Stimulated activated naive CD4-positive, alpha-beta T cell treated with Interleukin-2 at 50 U/mL for 16 hours (primary cell): Measurements from ENCODE around the gene NPFF.
"Not testable (repeated sequence)": the region's sequence is repeated elsewhere in the genome, so short reads cannot be mapped to it uniquely, and the experiment has no call there.

Source experiments
- DNase-seq: peaks from one replicate; lab custom pipeline; 2025; lab: John Stamatoyannopoulos, UW

The NPFF gene

DNA sequence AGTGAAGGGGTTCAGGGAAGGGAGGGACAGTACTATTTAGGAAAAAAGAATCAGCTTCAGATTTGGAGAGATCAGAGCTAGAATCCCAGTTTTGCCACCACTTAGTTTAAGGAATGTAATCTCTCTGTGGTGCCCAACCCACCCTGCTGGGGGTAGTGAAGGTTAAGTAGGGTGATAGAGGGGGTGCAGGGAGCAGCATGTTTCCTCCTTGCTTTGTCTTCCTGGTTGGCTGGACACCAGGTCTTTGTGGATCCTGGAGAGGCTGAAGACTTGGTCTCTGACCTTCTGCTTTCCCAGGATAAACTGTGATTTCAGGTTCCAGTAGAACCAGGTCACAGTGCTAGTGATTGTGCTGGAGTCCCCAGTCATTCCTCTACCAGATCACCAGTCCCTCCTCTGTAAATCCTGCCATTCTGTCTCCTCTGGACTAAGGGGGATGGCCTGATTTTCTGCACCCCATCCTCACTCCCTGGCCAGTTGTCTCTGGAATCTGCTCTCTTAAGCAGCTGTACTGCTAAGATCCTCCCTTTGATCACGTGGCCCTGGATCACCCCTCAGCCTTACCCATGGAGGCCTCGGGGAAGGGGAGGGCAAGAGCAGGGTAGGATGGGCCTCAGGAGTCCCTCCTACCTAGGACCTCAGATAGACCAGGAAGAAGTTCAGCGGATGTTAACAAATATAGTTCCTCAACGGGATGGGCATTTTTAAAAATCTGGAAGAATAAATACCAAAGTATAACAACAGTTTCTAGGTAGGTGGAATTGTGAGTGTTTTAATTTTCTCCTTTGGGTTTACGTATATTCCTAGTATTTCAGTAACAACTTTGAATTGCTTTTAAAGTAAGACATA is 11.2 kb downstream of the NPFF start:
- DNase-seq: no peak

DNA sequence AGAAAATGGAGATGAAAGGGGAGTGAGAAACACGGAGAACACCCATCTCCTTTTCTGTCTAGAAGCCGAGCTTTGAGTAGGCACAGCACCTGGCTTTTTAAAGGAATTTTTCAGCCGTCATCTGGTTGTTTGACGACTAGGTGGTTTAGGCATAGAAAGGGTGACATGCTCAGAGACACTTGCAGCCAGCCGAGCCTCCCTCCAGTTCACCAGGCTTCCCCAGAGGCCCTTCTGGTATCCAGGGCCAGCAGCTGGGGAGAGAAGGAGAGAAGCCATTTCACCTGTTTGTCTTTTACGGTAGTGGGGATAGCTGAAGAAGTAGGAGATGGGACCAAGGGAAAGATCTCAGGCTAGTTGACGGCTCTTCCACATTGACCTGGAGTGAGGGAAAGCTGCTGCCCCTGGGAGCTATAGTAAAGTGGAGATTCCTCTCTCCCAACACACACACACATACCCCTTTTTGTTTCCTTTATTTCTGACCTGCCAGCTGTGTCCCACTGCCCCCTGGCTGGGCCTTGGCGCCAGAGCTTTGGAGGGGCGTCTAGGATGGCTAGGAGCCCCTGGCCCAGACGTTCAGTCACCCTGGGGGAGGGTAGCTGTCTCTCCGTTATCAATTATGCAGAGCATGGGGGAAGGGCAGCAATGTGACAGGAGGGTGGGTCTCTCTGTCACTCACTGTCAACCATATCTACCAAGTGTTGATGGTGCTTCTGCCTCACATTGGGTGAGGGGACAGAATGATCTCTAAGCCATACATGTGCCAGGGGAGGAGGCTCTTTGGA is 13.5 kb downstream of the NPFF start:
- DNase-seq: no peak

DNA sequence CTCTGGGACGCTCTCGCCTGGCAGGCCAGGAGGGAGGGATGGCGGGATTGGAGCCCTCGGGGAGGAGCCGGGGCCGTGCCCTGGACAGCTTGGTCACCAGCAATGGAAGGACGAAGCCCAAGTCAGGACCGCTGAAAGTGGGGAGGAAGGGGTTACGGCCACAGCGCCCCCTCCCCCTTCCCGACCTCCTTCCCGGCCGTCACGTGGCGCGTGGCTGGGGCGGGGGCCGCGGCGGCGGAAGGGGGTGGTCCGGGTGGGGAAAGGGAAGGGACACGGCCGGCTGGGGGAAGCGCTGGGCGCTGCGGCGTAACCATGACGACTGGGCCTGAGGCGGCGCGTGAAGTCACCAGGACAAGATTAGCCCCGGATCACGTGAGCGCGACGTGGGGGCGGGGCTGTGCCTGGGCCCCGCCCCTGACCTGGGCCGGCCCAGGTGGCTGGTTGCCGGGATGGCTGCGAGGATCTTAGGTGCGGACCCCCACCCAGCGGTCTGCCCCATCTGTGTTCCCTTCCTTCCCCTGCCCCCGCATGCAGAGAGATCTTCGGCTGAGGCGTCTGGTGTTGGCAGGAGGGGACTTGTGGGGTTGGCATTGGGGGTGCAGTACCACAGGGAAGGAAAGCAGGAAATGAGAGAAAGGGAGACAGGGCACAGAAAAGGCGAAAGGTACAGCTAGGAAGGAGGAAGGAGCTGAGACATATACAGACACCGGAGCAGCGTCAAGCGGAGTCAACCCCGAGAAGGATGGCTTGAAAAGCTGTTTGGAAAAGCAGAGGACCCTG is 14.3 kb downstream of the NPFF start:
- peak; percentile 82 for DNase-seq

DNA sequence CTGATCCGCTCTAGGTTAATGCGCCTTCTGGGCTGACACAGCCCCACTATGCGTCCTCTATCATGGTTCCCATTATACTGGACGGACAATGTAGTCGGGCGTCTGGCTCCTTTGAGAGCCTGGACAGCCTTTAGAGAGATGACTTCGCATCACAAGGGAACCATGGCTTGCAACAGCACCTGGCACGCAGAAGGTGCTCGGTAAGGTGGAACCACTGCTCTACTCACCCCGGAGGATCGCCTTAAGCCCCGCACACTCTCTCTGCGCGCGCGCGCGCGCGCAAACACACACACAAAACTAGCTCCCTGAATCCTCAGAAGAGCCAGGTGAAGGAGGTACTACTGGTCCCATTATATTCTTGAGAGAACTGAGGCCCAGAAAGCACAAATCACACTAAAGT is 15.1 kb downstream of the NPFF start:
- no peak for DNase-seq

DNA sequence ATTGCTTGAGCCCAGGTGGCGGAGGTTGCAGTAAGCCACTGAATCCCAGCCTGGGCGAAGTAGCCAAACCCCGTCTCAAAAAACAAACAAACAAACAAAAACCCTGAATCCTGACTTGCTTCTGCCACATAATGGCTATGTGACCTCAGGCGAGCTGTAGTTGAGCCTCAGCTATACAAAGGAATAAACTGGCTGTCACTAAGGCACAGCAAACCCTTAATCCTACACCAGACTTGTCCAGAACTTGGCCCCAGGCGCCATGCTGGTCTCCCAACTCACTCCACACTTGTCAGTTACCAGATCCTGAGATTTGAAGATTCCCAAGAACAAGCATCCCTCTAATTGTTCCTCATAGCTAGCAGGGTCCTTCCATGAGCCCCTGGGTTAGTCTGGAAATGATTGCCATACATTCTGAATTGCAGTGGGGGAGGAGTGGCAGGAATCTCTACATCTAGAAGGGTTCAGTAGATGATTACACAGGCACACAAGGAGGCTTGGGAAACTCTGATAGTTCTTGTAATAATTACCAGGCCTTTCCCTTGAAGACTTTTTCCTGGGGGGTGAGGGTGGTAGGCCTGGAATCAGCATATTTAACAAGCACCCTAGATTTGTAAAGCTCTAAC is 17.9 kb downstream of the NPFF start:
- no peak for DNase-seq

DNA sequence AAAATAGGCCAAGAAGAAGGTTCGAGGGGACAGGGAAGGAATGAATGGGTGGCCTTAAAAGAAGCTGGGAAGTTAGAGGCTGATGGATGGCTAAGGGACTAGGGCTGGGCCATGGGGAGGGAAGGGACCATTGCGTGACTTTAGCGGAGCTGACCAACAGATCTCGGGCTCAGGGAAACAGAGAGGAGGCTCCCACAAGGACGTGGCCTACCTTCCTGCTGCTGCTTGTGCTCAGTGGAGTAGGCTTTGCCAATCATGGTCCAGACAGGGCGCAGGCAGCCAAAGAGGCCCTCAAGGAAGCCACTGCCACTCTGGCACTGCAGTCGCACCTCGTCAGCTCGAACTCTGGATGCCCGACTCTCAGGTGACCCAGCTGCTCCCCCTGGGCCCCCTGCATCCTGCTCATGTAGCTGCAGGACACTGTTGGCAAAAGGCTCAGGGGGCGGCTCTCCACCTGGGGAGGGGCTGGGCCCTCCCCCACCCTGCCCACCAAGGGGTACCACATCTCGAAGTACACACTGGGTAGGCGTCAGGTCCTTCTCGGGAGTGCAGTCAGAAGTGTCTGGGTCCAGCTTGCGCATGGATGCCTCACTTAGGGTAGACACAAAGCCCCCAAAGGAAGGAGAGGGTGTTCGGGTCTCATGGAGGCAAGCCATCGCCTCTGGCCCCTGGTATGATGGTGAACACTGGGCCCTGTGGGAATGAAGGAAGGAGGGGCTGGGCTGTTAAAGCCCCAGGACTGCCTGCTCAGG is 20.4 kb downstream of the NPFF start:
- no peak for DNase-seq

DNA sequence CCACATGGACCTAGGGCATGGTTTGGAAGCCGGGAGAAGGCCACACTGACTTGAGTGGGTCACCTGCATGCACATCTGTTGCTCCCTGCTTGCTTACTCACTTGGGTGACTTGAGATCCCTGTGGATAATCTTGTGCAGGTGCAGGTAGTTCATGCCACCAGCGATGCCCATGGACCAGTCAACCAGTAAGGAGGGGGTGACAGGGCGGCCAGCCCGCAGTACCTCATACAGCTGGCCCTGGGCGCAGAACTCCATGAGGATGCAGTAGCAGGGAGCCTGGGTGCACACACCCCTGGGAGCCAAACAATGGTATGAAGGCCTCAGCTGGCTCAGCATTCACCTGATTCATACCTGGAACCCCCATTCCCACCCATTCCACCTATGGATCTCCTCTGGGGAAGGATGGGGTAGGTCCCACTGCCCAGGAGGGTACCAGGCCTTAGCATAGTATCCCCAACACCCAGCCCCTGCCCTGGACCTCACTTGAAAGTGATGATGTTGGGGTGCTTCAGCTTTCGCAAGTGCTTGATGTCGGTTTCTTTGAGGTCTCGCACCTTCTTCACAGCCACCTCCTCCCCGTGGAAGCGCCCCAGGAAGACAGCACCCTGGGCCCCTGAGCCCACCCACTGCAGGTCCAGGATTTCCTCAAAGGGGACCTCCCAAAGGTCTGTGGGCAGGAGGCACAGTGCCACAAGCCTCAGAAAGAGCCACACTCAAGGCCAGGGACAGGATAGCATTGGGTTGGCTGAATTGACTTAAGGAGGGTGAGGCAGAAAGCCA is 21.1 kb downstream of the NPFF start:
- no peak for DNase-seq

DNA sequence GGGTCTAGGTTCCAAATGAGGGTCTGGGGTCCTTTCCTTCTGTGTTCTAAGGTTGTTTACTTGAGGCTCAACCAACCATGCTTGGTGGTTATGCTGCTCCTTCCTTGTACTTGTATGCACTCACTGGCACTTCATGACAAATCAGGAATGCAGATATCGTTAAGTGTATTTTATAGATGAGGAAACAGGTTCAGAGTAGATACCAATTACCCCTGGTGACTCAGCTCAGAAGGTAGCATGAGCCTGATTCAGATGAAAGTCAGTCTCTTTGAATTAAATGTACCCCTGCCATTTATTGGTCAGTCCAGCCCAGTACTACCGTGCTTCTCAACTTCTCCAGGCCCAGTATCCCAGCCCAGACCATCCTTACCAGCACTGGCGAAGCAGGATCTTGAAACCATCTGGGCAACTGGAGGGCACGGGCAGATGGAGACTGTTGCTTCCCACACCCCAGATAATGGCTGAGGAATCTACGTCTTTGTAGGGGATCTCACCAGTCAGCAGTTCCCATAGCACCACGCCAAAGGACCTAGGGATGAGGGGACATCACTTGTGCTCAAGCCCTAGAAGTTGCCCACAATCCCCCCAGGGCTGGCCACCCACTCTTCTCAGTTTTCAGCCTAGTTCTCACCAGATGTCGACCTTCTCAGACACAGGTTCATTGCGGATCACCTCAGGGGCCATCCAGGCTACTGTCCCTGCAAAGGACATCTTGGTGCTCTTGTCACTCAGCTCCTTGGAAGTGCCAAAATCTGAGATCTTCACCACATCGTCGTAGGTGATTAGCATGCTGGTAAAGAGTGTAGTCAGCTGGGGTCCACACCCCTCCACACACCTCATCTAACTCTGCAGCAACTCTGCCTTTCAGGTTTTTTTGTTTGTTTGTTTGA is 22.4 kb downstream of the NPFF start:
- no peak for DNase-seq

DNA sequence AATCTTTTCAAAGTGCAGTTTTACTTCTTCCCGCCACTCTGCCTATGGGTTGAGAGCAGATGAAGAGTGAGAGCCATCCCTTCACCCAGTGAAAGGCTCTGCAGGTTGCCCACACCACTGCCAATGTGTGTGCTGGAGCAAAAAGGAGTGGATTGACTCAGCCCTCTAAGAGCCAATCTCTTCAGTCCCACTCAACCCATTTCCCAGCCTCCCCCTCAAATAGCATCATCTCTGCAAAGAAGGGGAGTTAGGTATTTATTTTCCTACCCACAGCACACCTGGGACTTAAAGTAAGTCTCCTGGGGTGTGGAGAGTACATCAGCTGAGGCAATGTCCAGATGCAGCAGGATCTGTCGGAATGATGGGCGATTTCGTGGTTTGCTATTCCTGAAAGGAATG is 23.3 kb downstream of the NPFF start:
- no peak for DNase-seq

DNA sequence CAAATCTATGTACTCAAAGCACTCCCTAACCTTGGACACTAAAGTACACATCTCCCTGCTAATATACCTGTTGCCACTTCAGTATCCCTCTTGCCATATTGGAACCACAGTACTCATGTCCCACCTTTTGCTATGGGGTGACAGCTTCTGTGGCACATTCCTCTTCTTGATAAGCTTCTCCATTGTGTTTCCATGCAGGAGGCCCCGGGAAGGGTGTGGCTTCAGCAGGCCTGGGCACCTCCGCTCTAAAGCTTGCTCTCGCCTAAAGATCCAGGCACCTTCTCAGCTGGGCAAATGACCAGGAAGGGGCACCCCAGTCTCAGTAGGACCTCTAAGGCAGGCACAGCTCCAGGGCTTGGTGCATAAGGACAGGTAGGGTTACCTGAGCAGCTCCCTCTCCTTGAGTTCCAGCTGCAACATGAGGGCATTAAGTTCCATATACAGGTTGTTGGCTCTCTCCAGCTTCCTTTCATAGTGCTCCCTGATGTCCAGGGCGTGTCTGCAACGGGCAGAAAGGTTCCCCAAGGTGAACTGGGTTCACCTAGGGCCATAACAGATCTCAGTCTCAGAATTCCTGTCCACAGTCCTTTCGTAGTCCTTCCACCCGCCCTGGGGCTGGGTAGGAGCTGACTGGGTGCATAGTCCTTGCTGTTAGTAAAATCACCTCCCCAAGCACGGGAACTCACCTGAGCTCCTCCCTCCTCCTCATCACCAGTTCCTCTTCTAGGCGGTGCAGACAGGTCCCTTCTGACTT is 23.9 kb downstream of the NPFF start:
- no peak for DNase-seq

DNA sequence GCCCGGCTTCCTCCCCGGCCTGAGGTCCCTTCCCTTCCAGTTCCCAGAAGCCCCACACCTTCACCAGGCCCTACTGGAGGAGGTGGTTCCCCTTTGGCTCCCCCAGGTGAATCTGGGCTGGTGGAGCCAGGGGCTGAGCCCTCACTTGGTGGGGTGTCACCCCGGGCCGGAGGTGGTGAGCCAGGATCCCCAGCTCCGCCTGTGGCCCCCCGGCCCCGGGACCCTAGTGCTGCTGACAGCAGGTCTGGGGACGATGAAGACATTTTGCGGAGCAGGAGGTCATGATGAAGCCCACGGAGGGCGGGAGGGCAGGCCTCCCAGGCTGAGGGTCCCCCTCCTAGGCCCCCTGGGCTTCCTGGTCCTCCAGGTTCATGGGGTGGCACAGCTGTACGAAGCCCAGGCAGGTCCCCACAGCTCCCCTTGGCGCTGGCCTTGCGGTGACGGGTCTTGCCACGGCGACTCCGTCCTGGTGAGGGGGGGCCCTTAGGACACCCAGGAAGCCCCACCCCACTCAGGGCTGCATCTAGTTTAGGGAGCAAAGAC is 24.6 kb downstream of the NPFF start:
- no peak for DNase-seq

DNA sequence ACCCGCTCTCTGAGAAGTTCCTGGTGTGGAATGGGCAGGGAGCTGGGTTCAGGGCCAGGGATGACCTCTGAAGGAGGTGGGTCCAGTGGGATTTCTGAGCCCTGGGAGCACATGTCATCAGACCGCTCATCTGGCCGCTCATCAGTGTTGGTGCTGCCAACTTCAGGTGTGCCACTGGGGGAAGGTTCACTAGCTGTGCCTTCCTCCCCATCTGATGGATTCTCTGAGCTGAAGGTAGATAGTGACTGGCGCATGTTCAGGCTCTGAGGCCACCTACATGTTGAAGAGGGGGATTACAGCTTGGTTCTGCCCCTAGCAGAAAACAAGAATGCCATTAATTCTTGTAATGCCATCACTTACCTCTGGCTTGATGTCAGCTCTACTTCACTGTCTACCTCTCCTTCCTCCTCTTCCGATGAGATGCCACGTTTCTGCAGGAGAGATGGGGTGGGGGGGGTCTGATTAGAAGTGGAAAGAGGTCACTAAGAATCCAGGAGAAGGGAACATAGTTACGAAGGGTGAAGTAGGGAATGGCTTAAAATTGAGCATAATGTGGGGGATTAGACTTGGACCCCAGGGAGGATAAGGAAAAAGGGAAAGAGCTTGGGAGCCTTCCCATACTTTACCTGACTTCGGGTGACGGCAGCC is 25.2 kb downstream of the NPFF start:
- DNase-seq: no peak

DNA sequence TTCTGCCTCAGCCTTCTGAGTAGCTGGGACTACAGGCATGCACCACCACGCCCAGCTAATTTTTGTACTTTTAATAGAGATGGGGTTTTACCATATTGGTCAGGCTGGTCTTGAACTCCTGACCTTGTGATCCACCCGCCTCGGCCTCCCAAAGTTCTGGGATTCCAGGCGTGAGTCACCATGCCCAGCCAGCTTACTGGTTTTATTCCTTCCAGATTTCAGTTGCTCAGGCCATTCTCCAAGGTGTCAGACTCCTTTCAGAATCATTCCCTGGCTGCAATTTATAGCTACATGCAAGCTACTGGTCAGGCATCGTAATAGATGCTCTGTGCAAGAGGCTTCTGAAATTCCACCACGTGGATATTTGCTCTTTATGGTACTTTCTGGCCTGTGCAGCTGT is 25.8 kb downstream of the NPFF start:
- not testable (repeated sequence) for DNase-seq

DNA sequence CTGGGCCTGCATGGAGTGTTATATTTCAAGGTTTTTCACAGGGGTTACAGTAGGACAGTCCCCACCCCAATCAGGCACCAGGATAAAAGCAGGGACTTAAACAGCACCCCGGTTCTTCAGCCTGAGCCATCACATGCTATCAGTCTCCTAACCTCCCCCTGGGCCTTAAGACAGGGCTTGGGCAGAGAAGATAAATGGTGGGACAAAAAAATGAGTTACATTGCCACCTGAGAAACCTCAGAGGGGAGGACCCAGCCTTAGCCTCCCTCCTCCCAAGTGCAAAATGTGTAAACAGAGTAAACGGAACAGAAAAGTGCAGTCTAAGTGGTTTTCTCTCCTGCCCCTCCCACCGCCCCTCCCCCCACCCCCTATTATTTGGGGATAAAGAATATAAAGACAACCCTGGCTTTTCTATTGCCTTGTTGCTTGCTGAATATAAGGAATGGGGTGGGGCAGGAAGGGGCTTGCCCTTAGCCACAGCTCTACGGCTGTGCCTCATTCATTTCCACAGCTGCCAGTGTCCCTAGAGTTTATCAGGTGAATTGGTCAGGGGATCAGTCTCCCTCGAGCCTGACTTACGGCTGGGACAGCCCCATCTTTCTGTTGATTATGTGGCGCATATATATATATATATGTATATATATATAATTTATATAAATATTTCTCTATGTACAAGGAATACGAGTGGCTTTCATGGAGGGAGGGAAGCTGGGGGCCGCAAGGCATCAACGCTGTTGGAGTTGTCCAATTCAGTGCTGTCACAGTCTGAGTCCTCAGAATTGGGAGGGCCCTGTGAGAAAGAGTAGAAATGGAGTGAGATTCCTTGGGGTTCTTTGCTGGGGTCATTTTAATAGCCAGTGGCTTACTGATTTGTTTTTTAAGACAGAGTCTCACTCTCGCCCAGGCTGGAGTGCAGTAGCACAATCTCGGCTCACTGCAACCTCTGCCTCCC is 26.5 kb downstream of the NPFF start:
- DNase-seq: no peak

DNA sequence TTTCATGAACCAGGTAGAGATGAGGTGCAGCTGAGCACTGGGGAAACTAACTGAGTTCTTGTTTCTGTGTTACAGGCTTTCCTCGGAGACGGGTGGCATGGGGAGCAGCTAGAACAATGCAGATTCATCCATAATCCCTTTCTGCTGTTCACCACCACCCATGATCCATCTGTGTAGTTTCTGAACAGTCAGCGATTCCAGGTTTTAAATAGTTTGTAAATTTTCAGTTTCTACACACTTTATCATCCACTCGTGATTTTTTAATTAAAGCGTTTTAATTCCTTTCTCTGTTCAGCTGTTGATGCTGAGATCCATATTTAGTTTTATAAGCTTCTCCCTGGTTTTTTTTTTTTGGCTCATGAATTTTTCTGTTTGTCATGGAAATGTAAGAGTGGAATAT is 28.0 kb downstream of the NPFF start:
- DNase-seq: no peak

DNA sequence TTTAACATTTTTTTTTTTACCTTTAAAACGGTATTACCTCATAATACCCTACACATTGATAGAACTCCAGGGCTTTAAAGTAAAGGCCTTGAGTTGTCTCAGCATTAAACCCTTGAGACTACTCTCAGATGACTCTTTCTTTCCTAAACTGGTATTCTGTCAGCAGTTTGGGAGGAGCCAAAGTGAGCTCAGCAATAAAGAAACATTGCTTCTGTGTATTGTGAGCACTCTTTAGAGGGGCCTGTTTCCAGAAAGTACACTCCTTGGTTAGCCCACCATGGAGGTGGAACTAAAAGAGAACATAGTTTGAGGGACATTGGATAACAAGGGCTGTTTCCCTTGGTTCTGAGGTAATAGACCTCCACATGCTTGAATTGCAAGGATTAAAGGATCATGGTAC is 28.4 kb downstream of the NPFF start:
- no peak for DNase-seq

DNA sequence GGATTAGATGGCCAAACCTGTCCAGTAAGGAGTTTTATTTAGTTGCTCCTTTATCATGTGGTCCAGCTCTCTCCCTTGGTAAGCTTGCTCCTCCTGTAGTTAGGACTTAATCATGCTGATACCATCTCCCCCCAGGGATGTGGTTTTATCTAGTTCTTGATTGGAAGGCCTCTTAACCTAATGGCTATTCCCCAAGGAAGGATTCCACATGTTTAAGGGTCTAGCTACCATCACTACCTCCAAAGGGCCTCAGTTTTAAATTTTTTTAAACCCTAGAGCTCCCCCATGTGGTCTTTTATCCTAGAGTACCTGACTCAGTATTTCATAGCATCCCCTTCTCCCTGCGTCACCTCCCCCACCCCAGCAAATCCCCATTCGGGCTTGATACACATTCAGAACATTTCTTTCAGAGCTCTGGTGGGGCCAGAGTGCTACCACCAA is 30.5 kb downstream of the NPFF start:
- DNase-seq: no peak
